KBM-7 (cell line): ENCODE measurements around the gene TAS2R41.

Experiments
- DNase-seq: peaks from one replicate; pipeline ENCODE4 v3.0.0-alpha.2; 2015
- in situ Hi-C: fragments of 300-500 bp; cut with MboI; formaldehyde crosslinking; loops from 2 replicates; pipeline ENCODE4 v1.14.3; 2020; ENCODE audit warnings: low sequenced_read_pairs, low pct_unique_long_range_greater_than_20kb, mixed read lengths

The TAS2R41 gene

GRCh38 chr7:143490717-143491306, 13.1 kb downstream of the TAS2R41 start:
- DNase-seq = no peak
- in situ Hi-C loops = no loop called here

- in situ Hi-C loops = no loop called here
- DNase-seq = no peak
Observed at GRCh38 chr7:143492043-143492471, 14.4 kb downstream of the TAS2R41 start.

- in situ Hi-C loops = no loop called here
- no peak for DNase-seq
Observed at GRCh38 chr7:143492799-143493739, 15.4 kb downstream of the TAS2R41 start.

GRCh38 chr7:143493751-143494150, 16.1 kb downstream of the TAS2R41 start:
- DNase-seq = no peak
- in situ Hi-C loops = no loop called here

- in situ Hi-C loops = no loop called here
- no peak for DNase-seq
Observed at GRCh38 chr7:143494622-143495021, 16.9 kb downstream of the TAS2R41 start.

- DNase-seq = no peak
Observed at GRCh38 chr7:143495851-143496250, 18.2 kb downstream of the TAS2R41 start.

GRCh38 chr7:143496263-143496662, 18.6 kb downstream of the TAS2R41 start:
- no peak for DNase-seq

More at GRCh38 chr7:143495851-143496250, 18.2 kb downstream of the TAS2R41 start:
- in situ Hi-C loops = no loop called here

GRCh38 chr7:143497008-143497795, 19.5 kb downstream of the TAS2R41 start:
- in situ Hi-C loops = no loop called here
- DNase-seq = no peak

More at GRCh38 chr7:143496263-143496662, 18.6 kb downstream of the TAS2R41 start:
- in situ Hi-C loops = no loop called here

GRCh38 chr7:143499246-143499645, 21.6 kb downstream of the TAS2R41 start:
- DNase-seq = no peak
- in situ Hi-C loops = no loop called here

GRCh38 chr7:143499743-143500348, 22.2 kb downstream of the TAS2R41 start:
- no peak for DNase-seq
- in situ Hi-C loops = no loop called here

- DNase-seq = no peak
- in situ Hi-C loops = no loop called here
Observed at GRCh38 chr7:143503261-143503660, 25.6 kb downstream of the TAS2R41 start.

- in situ Hi-C loops = no loop called here
- DNase-seq = no peak
Observed at GRCh38 chr7:143504215-143504936, 26.7 kb downstream of the TAS2R41 start.

- no peak for DNase-seq
- in situ Hi-C loops = no loop called here
Observed at GRCh38 chr7:143504937-143505297, 27.2 kb downstream of the TAS2R41 start.

- DNase-seq = no peak
- in situ Hi-C loops = no loop called here
Observed at GRCh38 chr7:143505838-143506237, 28.2 kb downstream of the TAS2R41 start.

- in situ Hi-C loops = no loop called here
- DNase-seq = no peak
Observed at GRCh38 chr7:143507094-143507518, 29.4 kb downstream of the TAS2R41 start.

- in situ Hi-C loops = no loop called here
- no peak for DNase-seq
Observed at GRCh38 chr7:143507534-143508055, 29.9 kb downstream of the TAS2R41 start.

GRCh38 chr7:143510854-143511592, 33.4 kb downstream of the TAS2R41 start:
- in situ Hi-C loops = no loop called here
- no peak for DNase-seq

GRCh38 chr7:143511593-143512047, 33.9 kb downstream of the TAS2R41 start:
- no peak for DNase-seq
- in situ Hi-C loops = no loop called here
